ENCODE measurements around the gene BAZ1B.
"Not testable (repeated sequence)": the region's sequence is repeated elsewhere in the genome, so short reads cannot be mapped to it uniquely, and the experiment has no call there.

BAZ1B gene

DNA sequence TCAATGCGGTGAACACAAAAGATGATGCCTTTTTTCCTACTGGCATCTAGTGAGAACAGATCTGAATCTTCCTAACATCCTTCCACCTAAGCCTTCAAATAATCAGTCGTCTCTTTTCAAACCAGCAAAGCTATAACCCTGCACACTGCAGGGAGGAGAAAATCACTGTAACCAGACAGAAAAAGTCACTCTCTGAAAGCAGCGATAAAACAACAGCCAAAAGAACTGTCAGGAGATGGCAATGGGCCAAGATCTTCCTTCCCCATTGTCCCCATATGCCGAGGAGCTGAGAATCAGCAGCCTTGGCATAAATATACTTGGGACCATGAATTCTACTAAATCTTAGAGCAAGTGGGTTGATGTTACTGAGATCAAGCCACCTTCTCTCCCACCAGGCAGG is 75.4 kb downstream of the BAZ1B start:
- DNase-seq (ENCODE audit: low read depth), result no peak

DNA sequence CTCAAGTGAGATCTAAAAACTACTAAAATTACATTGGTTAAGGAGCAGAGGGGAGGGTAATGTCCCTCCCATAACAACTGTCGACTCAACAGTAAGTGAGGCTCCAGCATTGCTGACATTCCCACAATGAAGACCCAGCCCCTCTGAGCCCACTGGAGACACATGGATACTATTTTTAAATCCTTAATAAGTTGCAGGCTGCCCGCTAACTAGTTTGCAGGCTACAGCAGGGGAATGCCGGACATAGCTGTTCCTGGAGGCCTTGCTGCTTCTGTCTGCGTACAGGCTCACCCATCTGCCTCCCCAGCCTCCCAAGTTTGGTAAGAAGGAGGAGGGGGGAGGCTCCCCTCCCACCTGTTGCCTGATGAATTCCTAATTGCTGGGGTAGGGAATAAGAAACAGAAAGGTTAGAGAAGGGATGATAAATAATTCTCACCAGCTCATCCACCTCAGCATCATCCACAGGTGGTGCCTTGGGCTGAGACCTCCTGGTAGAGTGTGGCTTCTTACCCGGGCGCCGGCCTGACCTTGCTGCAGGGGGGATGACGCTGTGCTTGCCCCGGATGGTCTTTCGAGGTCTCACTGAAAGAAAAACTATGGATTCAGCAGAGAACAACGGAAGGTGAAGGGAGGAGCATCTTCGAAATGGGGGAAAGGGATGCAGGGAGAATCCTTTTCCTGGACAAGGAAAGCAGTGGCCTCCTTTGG is 78.4 kb downstream of the BAZ1B start:
- DNase-seq (ENCODE audit: low read depth), result no peak

- no peak for DNase-seq (ENCODE audit: low read depth)
Observed at GRCh38 chr7:73442903-73443500, 79.1 kb downstream of the BAZ1B start.

GRCh38 chr7:73442222-73442902 is 79.7 kb downstream of the BAZ1B start:
- DNase-seq (ENCODE audit: low read depth), result no peak

- no peak for DNase-seq (ENCODE audit: low read depth)
Observed at GRCh38 chr7:73439410-73439704, 82.7 kb downstream of the BAZ1B start.

- no peak for DNase-seq (ENCODE audit: low read depth)
Observed at GRCh38 chr7:73438547-73439409, 83.3 kb downstream of the BAZ1B start.

GRCh38 chr7:73437621-73438416 is 84.3 kb downstream of the BAZ1B start:
- no peak for DNase-seq (ENCODE audit: low read depth)

GRCh38 chr7:73437091-73437490 is 85.0 kb downstream of the BAZ1B start:
- DNase-seq (ENCODE audit: low read depth), result no peak

GRCh38 chr7:73436031-73436929 is 85.8 kb downstream of the BAZ1B start:
- DNase-seq (ENCODE audit: low read depth), result no peak

- DNase-seq (ENCODE audit: low read depth), result no peak
Observed at GRCh38 chr7:73435471-73436009, 86.6 kb downstream of the BAZ1B start.

GRCh38 chr7:73434701-73435069 is 87.4 kb downstream of the BAZ1B start:
- no peak for DNase-seq (ENCODE audit: low read depth)

DNA sequence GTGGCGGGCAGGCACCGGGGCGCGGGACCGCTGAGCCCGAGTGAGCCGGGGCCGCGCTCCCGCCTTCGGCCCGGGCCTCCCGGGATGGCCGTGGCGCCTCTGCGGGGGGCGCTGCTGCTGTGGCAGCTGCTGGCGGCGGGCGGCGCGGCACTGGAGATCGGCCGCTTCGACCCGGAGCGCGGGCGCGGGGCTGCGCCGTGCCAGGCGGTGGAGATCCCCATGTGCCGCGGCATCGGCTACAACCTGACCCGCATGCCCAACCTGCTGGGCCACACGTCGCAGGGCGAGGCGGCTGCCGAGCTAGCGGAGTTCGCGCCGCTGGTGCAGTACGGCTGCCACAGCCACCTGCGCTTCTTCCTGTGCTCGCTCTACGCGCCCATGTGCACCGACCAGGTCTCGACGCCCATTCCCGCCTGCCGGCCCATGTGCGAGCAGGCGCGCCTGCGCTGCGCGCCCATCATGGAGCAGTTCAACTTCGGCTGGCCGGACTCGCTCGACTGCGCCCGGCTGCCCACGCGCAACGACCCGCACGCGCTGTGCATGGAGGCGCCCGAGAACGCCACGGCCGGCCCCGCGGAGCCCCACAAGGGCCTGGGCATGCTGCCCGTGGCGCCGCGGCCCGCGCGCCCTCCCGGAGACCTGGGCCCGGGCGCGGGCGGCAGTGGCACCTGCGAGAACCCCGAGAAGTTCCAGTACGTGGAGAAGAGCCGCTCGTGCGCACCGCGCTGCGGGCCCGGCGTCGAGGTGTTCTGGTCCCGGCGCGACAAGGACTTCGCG is 88.0 kb downstream of the BAZ1B start:
- no peak for DNase-seq (ENCODE audit: low read depth)

DNA sequence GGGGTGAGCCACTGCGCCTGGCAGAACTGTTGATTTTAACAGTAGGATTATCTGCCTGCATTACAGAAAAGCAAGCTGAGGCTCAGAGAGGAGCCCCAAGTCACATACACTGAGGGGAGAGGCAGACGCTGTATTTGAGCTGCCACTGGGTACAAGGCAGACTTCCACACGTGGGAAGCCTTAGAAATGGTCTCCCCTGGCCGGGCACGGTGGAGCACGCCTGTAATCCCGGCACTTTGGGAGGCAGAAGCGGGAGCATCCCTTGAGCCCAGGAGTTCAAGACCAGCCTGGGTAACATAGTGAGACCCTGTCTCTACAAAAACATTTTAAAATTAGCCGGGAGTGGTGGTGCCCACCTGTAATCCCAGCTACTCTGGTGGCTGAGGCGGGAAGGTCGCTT is 89.4 kb downstream of the BAZ1B start:
- no peak for DNase-seq (ENCODE audit: low read depth)

GRCh38 chr7:73431041-73431835 is 90.9 kb downstream of the BAZ1B start:
- DNase-seq (ENCODE audit: low read depth), result no peak

DNA sequence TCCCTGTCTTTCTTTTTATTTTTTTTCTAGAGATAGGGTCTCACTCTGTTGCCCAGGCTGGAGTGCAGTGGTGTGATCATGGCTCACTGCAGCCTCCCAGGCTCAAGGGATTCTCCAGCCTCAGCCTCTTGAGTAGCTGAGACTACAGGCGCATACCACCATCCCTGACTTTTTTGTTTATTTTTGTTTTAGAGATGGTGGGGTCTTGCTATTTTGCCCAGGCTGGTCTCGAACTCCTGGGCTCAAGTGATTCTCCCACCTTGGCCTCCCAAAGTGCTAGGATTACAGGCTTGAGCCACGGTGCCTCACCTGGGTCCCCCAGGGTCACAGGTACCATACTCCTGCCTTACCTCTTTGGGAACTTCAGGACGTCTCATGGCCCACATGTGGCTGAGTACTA is 91.6 kb downstream of the BAZ1B start:
- not testable (repeated sequence) for DNase-seq (ENCODE audit: low read depth)

- DNase-seq (ENCODE audit: low read depth), result no peak
Observed at GRCh38 chr7:73429622-73430505, 92.2 kb downstream of the BAZ1B start.

DNA sequence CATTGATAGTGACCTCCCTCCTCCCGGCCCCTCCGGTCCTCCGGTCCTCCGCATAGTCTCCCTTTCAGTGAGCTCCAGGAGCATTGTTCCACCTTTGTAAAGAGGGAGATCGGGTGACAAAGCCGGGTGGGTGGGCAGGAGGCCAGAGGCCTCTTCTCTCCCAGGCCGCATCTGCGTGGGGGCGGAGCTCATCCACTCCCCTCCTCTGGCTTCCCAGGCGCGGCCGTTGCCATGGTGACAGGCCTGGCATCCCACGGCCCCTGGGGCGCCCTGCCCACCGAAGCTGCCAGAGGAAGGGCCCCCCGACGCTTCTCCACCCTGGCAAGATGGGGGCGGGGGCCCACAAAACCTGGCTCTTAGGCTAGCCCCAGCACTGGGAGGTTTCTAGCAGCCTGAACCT is 92.9 kb downstream of the BAZ1B start:
- DNase-seq (ENCODE audit: low read depth), result no peak

Measured in GM04503 (cell line).